Measurements from ENCODE around the gene RNFT2.
"Not testable (repeated sequence)": the region's sequence is repeated elsewhere in the genome, so short reads cannot be mapped to it uniquely, and the experiment has no call there.

RNFT2 gene

GRCh38 chr12:116797885-116798284 lies 59.8 kb downstream of the RNFT2 start:
- no peak for DNase-seq (ENCODE audit: low spot score)

- DNase-seq (ENCODE audit: low spot score): no peak
These were observed 60.6 kb downstream of the RNFT2 start for GRCh38 chr12:116798719-116799118.

DNA sequence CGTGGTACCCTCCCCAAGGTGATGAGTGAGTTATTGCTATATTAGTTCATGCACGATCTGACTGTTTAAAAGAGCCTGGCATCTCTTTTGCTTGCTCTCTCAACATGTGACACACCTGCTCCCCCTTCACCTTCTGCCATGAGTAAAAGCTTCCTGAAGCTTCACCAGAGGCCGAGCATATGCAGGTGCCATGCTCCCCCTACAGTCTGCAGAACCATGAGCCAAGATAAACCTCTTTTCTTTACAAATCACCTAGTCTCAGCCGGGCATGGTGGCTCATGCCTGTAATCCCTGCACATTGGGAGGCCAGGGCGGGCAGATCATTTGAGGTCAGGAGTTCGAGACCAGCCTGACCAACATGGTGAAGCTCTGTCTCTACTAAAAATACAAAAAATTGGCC lies 61.8 kb downstream of the RNFT2 start:
- no peak for DNase-seq (ENCODE audit: low spot score)

GRCh38 chr12:116800918-116801317 lies 62.8 kb downstream of the RNFT2 start:
- no peak for DNase-seq (ENCODE audit: low spot score)

- DNase-seq (ENCODE audit: low spot score): no peak
These were observed 63.9 kb downstream of the RNFT2 start for GRCh38 chr12:116802018-116802417.

DNA sequence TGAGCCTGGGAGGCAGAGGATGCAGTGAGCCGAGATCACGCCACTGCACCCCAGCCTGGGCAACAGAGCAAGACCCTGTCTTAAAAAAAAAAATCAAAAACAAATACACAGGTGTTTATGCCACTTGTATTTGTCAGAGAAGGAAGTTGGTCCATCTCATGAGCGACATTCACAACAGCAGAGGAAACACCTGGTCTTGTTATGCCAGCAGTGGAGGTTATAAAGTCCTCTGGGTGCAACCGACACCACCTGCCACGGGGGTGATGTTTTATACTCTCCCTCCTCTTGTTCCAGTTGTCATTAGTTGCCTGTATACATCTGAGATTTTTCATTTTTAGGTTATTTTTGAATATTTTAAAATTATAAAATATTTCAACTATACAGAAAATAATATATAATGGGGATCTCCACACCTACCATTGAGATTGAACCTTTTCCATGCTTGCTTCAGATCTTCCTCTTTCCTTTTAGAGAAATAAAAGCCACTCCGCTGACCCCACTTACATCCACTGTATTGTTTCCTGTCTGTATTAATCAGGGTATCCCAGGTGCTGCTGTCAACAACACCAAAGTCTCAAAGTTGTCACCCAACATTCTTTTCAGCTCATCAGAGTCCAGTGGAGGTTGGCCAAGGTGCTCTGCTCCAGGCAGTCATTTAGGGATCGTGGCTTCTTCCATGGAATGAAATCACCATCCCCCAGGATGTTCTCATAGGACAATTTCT lies 65.1 kb downstream of the RNFT2 start:
- no peak for DNase-seq (ENCODE audit: low spot score)

DNA sequence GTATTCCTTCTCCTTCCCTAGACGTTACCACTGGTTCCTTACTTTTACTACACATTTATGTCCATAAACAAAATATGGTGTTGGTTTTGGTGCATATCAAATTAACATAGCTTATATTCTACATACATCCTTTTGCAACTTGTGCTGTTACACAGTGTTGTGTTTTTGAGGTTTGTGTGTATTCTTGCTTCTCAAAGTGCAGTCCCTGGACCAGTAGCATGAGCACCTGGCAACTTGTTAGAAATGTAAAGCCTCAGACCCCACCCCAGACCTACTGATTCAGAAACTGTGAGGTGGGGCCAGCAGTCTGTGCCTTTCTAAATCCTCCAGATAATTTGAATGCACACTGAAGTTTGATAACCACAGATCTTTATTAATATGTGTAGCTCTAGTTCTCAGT lies 65.9 kb downstream of the RNFT2 start:
- DNase-seq (ENCODE audit: low spot score): no peak

- no peak for DNase-seq (ENCODE audit: low spot score)
These were observed 68.8 kb downstream of the RNFT2 start for GRCh38 chr12:116806845-116807440.

GRCh38 chr12:116807546-116807945 lies 69.4 kb downstream of the RNFT2 start:
- DNase-seq (ENCODE audit: low spot score): no peak

GRCh38 chr12:116808113-116809105 lies 70.3 kb downstream of the RNFT2 start:
- DNase-seq (ENCODE audit: low spot score): no peak

DNA sequence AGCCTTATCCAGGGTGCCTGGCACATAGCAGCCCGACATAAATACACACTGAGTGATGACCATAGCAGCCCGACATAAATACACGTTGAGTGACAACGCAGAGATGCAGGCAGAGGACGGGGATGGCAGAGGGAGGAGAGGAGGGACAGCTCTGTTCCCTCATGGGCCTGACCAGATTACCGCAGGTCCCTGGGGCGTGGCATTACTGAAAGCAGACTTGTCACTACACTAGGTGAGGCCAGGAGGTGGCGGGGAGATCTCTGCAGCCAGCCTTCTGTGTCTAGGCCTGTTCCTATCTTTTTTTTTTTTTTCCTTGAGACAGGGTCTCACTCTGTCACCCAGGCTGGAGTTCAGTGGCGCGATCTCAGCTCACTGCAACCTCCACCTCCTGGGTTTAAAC lies 74.1 kb downstream of the RNFT2 start:
- no peak for DNase-seq (ENCODE audit: low spot score)

DNA sequence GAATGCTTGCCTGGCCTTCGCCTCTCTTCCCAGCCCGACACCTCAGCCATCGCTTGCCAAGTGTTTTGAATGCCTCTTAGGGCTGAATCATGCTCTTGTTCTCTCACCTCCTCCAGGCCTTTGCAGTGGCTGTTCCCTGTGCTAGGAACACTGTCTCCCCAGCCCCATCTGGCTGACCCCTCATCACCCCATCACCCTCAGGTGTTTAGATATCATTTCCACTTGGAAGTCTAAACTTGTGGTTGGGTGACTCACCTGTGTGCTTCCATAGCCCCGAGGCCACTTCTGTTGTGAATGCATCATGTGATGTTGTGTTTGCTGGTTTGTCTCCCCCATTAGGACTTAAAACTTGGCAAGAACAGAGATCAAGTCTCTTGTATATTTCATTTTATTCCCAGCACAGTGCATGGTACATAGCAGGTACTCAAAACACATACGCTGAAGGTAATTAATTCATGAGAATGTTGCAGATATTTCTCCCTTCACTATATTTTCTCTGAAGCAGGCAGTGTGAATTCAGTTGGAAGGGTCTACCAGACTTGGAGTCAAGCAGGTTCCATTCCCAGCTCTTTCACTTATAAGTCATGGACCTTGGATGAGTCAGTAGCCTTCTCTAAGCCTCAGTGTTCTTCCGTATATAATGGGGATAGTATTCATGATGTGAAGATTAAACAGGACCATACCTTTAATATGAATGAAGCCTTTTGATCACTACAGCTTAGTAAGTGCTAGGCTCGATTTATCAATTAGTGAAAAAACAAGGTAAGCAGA lies 75.3 kb downstream of the RNFT2 start:
- no peak for DNase-seq (ENCODE audit: low spot score)

GRCh38 chr12:116814766-116815165 lies 76.7 kb downstream of the RNFT2 start:
- not testable (repeated sequence) for DNase-seq (ENCODE audit: low spot score)

- DNase-seq (ENCODE audit: low spot score): peak; percentile 39
These were observed 80.3 kb downstream of the RNFT2 start for GRCh38 chr12:116818341-116818856.

GRCh38 chr12:116818948-116819832 lies 81.1 kb downstream of the RNFT2 start:
- DNase-seq (ENCODE audit: low spot score): peak; percentile 89

GRCh38 chr12:116820064-116820656 lies 82.0 kb downstream of the RNFT2 start:
- no peak for DNase-seq (ENCODE audit: low spot score)

DNA sequence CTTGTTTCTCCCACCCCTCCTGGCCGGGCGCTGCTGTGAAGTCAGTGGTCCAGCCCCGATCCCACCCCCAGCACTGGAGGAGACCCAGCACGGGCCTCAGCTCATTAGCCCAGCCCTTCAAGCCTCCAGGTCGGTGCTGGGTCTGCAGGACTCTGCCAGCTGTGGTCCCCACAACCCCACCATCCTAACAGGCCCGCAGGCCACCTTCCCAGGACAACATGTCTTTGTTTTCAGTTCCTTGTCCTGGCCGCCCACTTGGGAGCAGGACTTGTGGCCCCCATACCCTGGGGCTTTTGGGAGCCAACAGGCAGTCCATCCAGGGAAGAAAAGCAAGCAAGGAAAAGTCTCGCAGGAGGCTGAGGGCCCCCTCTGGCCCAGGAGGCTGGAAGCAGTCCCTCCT lies 83.2 kb downstream of the RNFT2 start:
- DNase-seq (ENCODE audit: low spot score): no peak

DNA sequence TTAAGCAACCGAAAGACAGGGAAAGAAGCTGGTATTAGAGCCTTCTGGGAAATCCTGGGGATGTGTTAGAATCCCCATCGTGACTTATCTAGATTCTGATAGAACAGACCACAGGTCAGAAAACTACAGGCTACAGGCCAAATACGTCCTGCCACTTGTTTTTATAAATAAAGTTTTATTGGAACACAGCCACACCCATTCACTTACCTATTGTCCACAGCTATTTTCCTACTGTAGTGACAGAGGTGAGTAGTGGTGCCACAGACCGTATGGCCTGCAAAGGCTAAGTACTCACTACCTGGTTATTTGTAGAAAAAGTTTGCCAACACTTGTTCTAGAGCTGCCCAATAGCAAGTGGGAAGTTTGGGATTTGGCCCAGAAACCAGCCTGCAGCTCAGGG lies 89.3 kb downstream of the RNFT2 start:
- no peak for DNase-seq (ENCODE audit: low spot score)

DNA sequence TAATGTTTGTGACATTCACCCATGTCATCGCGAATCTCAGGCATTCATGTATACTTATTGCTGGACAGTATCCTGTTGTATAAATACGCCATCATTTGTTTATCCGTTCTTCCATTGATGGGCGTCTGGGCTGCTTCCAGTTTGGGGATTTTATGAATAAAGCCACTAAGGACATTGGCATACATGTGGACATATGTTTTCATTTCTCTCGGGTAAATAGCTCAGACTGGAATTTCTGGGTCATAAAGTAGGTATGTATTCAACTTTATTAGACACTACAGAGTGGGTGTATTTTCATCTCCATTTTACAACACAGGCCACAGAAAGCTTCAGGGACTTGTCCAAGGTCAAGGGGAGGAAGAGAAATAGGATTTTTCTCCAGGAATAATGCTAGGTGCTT lies 94.2 kb downstream of the RNFT2 start:
- DNase-seq (ENCODE audit: low spot score): no peak

DNA sequence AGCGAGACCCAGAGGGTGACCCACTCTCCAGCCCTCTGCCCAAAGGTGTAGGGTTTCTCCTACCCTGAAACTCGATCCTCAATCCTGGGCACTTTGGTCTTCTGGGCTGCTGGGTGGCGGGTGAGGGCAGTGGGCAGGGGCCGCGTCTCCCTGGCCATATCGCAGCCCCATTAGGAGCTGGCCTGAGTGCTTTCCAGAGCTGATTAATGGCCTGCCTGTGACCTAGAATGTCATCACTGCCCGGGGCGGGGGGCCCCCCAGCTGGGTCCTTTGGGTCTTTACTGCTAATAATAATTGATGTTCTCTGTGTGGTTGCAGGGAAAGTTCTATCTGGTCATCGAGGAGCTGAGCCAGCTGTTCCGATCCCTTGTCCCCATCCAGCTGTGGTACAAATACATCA lies 95.4 kb downstream of the RNFT2 start:
- DNase-seq (ENCODE audit: low spot score): no peak

Measured in hematopoietic multipotent progenitor cell treated with erythropoietin and hydrocortisone succinate and interleukin-3 and kit ligand, for 15 days (in vitro differentiated cells).